Measurements from ENCODE around the gene EXOC1L.
"Not testable (repeated sequence)": the region's sequence is repeated elsewhere in the genome, so short reads cannot be mapped to it uniquely, and the experiment has no call there.

Gene EXOC1L

DNA sequence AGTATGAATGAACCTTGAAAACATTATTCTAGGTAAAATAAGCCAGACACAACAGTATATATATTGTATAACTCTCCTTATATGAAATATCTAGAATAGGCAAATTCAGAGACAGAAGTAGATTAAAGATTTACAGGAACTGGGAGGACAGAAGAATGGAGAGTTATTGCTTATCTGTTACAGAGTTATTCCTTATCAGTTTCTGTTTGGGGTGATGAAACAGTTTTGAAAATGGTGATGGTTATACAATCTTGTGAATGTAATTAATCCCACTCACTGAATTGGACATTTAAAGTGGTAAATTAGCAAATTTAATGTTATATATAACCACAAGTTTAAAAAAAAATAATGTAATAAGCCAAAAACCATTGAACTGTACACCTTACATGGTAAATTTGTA, 19.4 kb downstream of the EXOC1L start:
- DNase-seq = no peak

GRCh38 chr4:55840956-55841355, 21.4 kb downstream of the EXOC1L start:
- no peak for DNase-seq

DNA sequence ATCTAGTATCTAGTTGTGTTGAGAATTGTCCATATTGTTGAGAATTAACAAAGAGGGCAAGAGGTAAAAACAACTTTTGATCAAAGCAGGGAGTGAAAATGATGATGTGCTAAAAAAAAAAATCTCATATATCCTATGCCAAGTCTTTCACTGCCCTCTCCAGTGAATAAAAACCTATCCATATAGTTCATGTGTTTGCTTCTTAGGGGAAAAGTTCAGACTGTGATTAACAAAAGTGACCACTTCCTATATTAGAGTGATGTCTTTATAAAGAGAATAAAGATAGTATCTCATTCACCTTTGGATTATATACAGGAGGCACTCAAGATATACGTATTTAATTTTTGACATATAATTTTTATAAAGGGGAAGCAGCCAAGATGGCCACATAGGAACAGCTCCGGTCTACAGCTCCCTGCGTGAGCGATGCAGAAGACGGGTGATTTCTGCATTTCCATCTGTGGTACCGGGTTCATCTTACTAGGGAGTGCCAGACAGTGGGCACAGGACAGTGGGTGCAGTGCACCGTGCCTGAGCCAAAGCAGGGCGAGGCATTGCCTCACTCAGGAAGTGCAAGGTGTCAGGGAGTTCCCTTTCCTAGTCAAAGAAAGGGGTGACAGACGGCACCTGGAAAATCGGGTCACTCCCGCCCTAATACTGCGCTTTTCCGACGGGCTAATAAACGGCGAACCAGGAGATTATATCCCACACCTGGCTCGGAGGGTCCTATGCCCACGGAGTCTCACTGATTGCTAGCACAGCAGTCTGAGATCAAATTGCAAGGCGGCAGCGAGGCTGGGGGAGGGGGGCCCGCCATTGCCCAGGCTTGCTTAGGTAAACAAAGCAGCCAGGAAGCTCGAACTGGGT, 22.0 kb downstream of the EXOC1L start:
- DNase-seq = not testable (repeated sequence)

DNA sequence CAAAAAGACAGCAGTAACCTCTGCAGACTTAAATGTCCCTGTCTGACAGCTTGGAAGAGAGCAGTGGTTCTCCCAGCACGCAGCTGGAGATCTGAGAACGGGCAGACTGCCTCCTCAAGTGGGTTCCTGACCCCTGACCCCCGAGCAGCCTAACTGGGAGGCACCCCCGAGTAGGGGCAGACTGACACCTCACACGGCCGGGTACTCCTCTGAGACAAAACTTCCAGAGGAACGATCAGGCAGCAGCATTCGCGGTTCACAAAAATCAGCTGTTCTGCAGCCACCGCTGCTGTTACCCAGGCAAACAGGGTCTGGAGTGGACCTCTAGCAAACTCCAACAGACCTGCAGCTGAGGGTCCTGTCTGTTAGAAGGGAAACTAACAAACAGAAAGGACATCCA, 22.7 kb downstream of the EXOC1L start:
- not testable (repeated sequence) for DNase-seq

GRCh38 chr4:55849724-55850123, 30.1 kb downstream of the EXOC1L start:
- no peak for DNase-seq

GRCh38 chr4:55851885-55852284, 32.3 kb downstream of the EXOC1L start:
- peak; percentile 6 for DNase-seq

GRCh38 chr4:55853484-55854046, 34.0 kb downstream of the EXOC1L start, which contains the start of gene EXOC1:
TSS of gene EXOC1 (plus strand) at chr4:55853648. CDS start at chr4:55858324, 4,676 bp downstream.
- DNase-seq = peak; percentile 95

GRCh38 chr4:55854129-55854528, 34.5 kb downstream of the EXOC1L start:
- DNase-seq = peak; percentile 7

DNA sequence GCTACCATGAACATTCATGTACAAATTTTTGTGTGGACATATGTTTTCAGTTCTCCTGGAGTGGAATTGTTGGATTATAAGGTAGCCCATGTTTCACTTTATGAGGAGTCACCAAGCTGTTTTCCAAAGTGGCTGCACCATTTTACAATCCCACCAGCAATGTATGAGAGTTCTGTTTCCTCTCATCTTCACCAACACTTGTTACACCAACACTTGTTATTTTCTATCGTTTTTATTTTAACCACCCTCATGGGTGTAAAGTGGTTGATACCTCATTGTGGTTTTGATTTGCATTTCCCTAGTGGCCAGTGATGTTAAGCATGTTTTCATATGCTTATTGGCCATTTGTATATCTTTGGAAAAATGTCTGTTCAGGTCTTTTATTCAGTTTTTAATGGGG, 38.0 kb downstream of the EXOC1L start:
- no peak for DNase-seq

GRCh38 chr4:55859711-55860110, 40.1 kb downstream of the EXOC1L start:
- DNase-seq = no peak

- DNase-seq = no peak
Observed at GRCh38 chr4:55864577-55865223, 45.1 kb downstream of the EXOC1L start.

GRCh38 chr4:55865228-55865806, 45.7 kb downstream of the EXOC1L start:
- DNase-seq = no peak

- DNase-seq = no peak
Observed at GRCh38 chr4:55866290-55866907, 46.8 kb downstream of the EXOC1L start.

DNA sequence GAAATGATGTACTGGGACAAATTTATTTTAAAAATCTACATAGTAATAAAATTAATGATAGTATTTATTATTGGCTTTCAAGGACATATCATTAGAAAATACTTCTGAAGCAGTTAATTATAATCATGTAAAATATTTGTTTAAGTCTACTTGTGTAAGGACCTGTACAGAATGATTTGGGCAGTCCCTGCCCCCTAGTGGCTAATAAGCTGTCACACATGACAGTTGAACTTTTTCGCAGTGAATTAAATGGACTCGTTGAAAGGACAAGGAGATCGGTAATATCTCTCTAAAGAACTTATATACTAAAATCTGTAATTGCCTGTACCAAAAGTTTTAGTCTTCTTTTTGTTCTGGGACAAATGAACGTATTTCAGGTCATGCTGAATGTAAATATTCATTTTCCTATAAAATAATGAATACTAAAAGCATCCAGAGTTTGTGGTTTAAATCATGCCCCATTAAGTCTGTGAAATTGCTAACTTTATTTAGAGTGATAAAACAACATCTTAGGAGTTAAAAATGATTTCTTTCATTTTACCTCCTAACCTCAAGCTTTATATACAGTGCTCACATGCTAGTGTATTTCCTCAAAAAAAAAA, 47.5 kb downstream of the EXOC1L start:
- DNase-seq = peak; percentile 35

GRCh38 chr4:55868581-55869090, 49.0 kb downstream of the EXOC1L start:
- DNase-seq = no peak

- no peak for DNase-seq
Observed at GRCh38 chr4:55871299-55871800, 51.8 kb downstream of the EXOC1L start.

GRCh38 chr4:55874831-55875230, 55.2 kb downstream of the EXOC1L start:
- no peak for DNase-seq

DNA sequence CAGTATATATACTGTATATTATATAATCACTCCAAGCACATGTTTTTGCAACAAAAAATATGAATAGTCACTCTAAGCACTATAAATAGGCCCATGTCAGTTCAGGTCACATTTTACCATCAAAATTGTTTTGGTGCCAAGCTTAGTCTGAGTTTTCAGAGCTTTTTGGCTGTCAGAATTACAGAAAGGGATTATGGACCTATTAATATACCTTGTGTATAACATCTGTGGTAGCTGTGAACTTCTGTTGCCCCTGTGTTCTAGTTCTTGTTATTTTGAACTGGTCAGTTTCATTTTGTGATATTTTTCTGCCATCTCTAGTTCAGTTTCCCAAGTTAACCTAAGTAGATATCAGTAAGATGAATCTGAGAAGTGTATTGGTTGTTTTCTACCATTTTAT, 56.8 kb downstream of the EXOC1L start:
- DNase-seq = no peak

DNA sequence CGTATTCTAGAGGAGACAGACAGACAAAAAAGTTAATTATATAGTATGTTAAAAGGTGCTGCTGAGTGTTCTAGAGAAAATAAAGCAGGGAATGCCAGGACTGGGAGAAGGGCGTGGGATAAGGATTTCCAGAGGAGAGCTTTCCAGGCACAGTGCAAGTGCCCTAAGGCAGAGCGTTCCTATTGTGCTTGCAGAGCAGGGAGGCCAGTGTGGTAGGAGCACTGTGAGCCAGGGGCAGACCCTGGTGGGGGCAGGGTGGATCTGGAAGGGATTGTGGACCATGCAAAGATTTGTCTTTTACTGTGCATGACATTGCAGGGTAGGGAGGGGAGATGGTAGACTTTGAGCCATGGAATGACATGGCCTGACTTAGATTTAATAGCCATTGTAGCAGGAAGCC, 59.6 kb downstream of the EXOC1L start:
- DNase-seq = no peak

- no peak for DNase-seq
Observed at GRCh38 chr4:55880652-55881280, 61.2 kb downstream of the EXOC1L start.

DNA sequence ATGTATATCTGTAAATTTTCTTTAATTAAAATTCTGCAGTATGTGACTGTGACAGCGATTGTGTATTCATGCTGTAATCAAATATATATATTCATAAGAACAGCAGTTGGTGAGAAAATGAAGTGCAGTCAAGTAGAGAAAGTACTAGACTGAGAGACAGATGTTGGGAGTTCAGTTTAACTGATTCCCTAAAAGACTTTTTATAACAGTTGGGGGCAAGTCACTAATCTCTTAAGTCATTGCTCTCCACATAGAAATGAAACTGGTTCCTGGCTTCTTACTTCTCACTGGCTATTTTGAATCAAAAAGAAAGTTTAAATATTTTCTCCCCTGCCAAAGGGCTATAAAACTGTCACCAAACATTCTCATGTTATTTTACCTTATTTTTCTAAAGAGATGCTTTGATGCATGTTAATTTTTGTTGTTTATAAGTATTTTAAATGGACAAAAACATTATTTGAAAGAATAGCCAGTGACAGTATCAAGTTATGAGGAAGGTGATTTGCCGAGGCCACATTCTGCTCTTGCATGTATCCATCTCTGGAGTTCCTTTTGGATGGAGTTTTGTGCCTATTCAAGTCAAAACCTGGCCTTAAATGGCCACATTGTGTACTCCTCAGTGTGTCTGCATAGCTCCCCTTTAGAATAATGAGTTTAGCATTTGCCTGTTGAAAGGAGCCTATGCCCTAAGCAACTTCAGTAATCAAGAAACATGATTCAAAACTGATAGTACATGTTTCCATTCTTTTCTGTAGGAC, 64.7 kb downstream of the EXOC1L start:
- no peak for DNase-seq

All from retina (tissue), 1 donor.